ENCODE results near the gene C16orf92. TPM values are rescaled to one million over a fixed set of nuclear protein-coding genes. Genes with fewer than 3 reads are reported as not detected.

C16orf92 gene
- total and polyA plus RNA-seq, 2 of the 13 experiments (the other 11 are each of a cell fraction or from before 2014, with no cell fraction given), result not detected

GRCh38 chr16:29995911-29996765 is 26.9 kb upstream of the C16orf92 start, which contains the start of gene INO80E:
INO80E (plus strand) TSS chr16:29996241; CDS start chr16:29996311, 70 bp downstream.
- Histone ChIP-seq H3K4me2 (ENCODE audit: low read depth, low read length) (peak within 1 kb of the TSS; percentile 96), H2AFZ (ENCODE audit: low read length) (peak within 1 kb of the TSS; percentile 84), H3K9me3 (ENCODE audit: low read length) (no peaks in the 10 kb centered on the region), H3K27ac (ENCODE audit: extremely low read length, insufficient read depth, low read length) (peak within 1 kb of the TSS; percentile 87), H3K4me3 (replicated peaks in 1 of 3; ENCODE audit: insufficient read depth in 1 of 3, low read depth in 2 of 3, low read length in 3 of 3) (peak within 1 kb of the TSS; percentile 92 to 95 (median 94)), H3K36me3 (replicated peaks in 1 of 2; ENCODE audit: control insufficient read depth in 1 of 2, insufficient read depth in 2 of 2, low read length in 2 of 2) (peaks cover 10 to 20% of the 10 kb centered on the region in 2 experiments; a peak in 4 of 5 replicates), H3K4me1 (ENCODE audit: insufficient read depth, low read length) (peaks cover 24% of the 10 kb centered on the region), H3K9ac (ENCODE audit: insufficient read depth, low read depth, low read length) (peak within 1 kb of the TSS; percentile 85), H3K27me3 (ENCODE audit: control insufficient read depth in 1 of 2, insufficient read depth in 2 of 2, low read length in 2 of 2) (peaks cover 0 to 5% of the 10 kb centered on the region in 2 experiments; a peak in 1 of 5 replicates), H3K79me2 (ENCODE audit: insufficient read depth, low read length) (peaks cover 9% of the 10 kb centered on the region), H4K20me1 (ENCODE audit: insufficient read depth, low read length) (no peaks in the 10 kb centered on the region)
- in situ Hi-C loops (cut with HindIII; ENCODE audit: extremely low pct_ligation_motif_present, low pct_unique_long_range_greater_than_20kb), result no loop called here
- FAIRE-seq, result peak; percentile 91
- POLR2A ChIA-PET, result interaction anchor here (0.7 to 2.4 kb wide), 6 partner anchors 23 to 814 kb away, joined by 3 to 16 read pairs (median 3); partner anchors contain the start of genes ALDOA, SEZ6L2, TAOK2 and TMEM219
- peak; percentile 96 for ATAC-seq
- intact Hi-C loops (cut with micrococcal nuclease; ENCODE audit: unreplicated experiment), result loop anchor here (5.0 kb wide), 1 partner anchor 34 kb away; the partner anchor contains the start of gene TMEM219
- 1% methylated on average over 57 of the region's 65 CpGs for WGBS (ENCODE audit: low lambda C conversion rate)
- CTCF ChIA-PET (ENCODE audit: low intra/inter-chr PET ratio, low total read pairs), result no interaction called here
- DNase-seq (ENCODE audit: low spot score), result peak; percentile 94
- TSS peak; percentile 58 for BruUV-seq (replicated peaks)
- TF ChIP-seq RNF219 (CRISPR knock-in tag; IDR thresholded peaks at IDR 0.05) (peak; percentile 92; the same call in 1 of the 2 replicates), ZNF446 (CRISPR knock-in tag; IDR thresholded peaks at IDR 0.05) (no peak; the same call in 1 of the 2 replicates), ZNF205 (CRISPR knock-in tag; IDR thresholded peaks at IDR 0.05) (peak; percentile 39; the same call in 1 of the 2 replicates), SOX6 (IDR thresholded peaks at IDR 0.05) (no peak), SOX6 (CRISPR knock-in tag; IDR thresholded peaks at IDR 0.05) (peak; percentile 51), ZNF784 (CRISPR knock-in tag; IDR thresholded peaks at IDR 0.05; ENCODE audit: borderline replicate concordance) (peak; percentile 80; the same call in 1 of the 2 replicates), HNRNPL (IDR thresholded peaks at IDR 0.05; ENCODE audit: low read depth, low read length) (peak; percentile 61; the same call in 1 of the 2 replicates), ZNF678 (CRISPR knock-in tag; IDR thresholded peaks at IDR 0.05) (no peak), SAP130 (CRISPR knock-in tag; IDR thresholded peaks at IDR 0.05; ENCODE audit: low read depth) (peak; percentile 94), ZNF235 (CRISPR knock-in tag; IDR thresholded peaks at IDR 0.05; ENCODE audit: borderline replicate concordance) (peak; percentile 95), NRL (CRISPR knock-in tag; IDR thresholded peaks at IDR 0.05; ENCODE audit: borderline replicate concordance) (peak; percentile 71), ZNF589 (CRISPR knock-in tag; conservative IDR thresholded peaks at IDR 0.05) (peak; percentile 81), CAMTA2 (CRISPR knock-in tag; IDR thresholded peaks at IDR 0.05; ENCODE audit: borderline replicate concordance) (peak; percentile 76; the same call in 1 of the 2 replicates), MAF1 (CRISPR knock-in tag; IDR thresholded peaks at IDR 0.05; ENCODE audit: borderline replicate concordance) (peak; percentile 91), ZNF546 (CRISPR knock-in tag; conservative IDR thresholded peaks at IDR 0.05) (0 out of 2 replicates have a peak, but pooled peaks have one; percentile 43), PATZ1 (CRISPR knock-in tag; IDR thresholded peaks at IDR 0.05) (peak; percentile 63), NFE2L1 (CRISPR knock-in tag; IDR thresholded peaks at IDR 0.05; ENCODE audit: borderline replicate concordance) (no peak), ELF3 (CRISPR knock-in tag; IDR thresholded peaks at IDR 0.05) (peak; percentile 86), ZNF629 (CRISPR knock-in tag; conservative IDR thresholded peaks at IDR 0.05) (peak; percentile 96)
